ENCODE measurements around the gene SLC15A3. TPM values are rescaled to one million over a fixed set of nuclear protein-coding genes. Genes with fewer than 3 reads are reported as not detected.

The SLC15A3 gene
- total RNA-seq, 1 experiment from 2014 or later, result 0.43 TPM

DNA sequence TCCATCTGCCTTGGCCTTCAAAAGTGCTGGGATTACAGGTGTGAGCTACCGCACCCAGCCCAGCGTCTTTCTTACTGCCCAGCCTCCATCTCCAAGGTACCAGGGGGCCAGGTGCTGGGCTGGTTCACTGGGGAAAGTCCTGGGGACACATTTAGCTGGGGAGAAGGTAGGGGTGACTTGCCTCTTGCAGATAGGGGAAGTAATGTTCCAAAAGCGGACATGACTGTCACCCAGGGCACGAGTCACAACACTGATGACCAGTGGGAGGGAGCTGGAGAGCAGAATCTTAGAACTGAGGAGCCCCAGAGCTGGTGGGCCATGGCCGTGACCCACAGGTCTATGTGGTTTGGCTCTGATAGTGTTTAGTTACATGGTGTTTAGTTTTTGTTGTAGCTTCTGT, 2.4 kb upstream of the SLC15A3 start:
- H3K9me3 ChIP-seq, result no peaks in the 10 kb centered on the region
- POLR2A ChIA-PET, result no interaction called here
- intact Hi-C loops (cut with micrococcal nuclease; ENCODE audit: unreplicated experiment), result no loop called here
- Mint-ChIP-seq H3K27ac (ENCODE audit: unreplicated experiment) (no peak overlapping the region), H3K36me3 (ENCODE audit: insufficient read depth, unreplicated experiment) (no peaks in the 10 kb centered on the region), H3K9me3 (ENCODE audit: unreplicated experiment) (no peaks in the 10 kb centered on the region), H3K4me3 (ENCODE audit: unreplicated experiment) (no peak overlapping the region), H3K27me3 (ENCODE audit: insufficient read depth, unreplicated experiment) (no peaks in the 10 kb centered on the region), H3K4me1 (ENCODE audit: low read depth, unreplicated experiment) (peaks cover 13% of the 10 kb centered on the region)
- no peak for DNase-seq
- H3K4me3 ChIP-seq (ENCODE audit: low read depth, low read length), result no peak overlapping the region
- no peaks in the 10 kb centered on the region for H3K27me3 ChIP-seq (replicated peaks; ENCODE audit: control insufficient read depth, insufficient read depth, low read length)
- no peaks in the 10 kb centered on the region for H3K36me3 ChIP-seq (ENCODE audit: control insufficient read depth, insufficient read depth, low read length)
- CTCF ChIA-PET, result no interaction called here
- BruUV-seq (replicated peaks), result no TSS peak
- TF ChIP-seq, protein P1, sequence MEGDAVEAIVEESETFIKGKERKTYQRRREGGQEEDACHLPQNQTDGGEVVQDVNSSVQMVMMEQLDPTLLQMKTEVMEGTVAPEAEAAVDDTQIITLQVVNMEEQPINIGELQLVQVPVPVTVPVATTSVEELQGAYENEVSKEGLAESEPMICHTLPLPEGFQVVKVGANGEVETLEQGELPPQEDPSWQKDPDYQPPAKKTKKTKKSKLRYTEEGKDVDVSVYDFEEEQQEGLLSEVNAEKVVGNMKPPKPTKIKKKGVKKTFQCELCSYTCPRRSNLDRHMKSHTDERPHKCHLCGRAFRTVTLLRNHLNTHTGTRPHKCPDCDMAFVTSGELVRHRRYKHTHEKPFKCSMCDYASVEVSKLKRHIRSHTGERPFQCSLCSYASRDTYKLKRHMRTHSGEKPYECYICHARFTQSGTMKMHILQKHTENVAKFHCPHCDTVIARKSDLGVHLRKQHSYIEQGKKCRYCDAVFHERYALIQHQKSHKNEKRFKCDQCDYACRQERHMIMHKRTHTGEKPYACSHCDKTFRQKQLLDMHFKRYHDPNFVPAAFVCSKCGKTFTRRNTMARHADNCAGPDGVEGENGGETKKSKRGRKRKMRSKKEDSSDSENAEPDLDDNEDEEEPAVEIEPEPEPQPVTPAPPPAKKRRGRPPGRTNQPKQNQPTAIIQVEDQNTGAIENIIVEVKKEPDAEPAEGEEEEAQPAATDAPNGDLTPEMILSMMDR (IDR thresholded peaks at IDR 0.05; ENCODE audit: insufficient read depth in 1 of 2, low read depth in 1 of 2, low read length in 1 of 2, severe bottlenecking in 1 of 2, unreplicated experiment in 1 of 2), result no peak
- peaks cover 6% of the 10 kb centered on the region; the same call in 1 of the 2 replicates for H3K4me1 ChIP-seq

DNA sequence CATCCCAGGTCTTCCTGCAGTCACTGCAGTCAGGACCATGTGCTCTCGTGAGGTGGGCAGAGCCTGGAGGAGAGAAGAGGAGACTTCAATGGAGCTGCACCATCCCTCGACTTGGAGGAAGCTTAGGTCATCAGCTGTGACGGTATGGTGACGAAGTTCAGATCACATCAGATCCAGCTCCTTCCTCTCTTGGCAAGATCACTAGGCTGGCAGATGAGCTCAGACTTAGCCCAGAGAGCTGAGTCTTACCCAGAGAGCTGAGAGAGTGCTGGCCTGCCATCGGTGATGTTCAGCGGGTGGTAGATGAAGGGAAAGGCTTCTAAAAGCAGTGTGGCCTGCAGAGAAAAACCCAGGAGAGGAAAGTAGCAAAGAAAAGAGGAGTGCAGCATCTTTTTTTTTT, 1.8 kb upstream of the SLC15A3 start:
- H3K27me3 Mint-ChIP-seq (ENCODE audit: insufficient read depth, unreplicated experiment), result no peaks in the 10 kb centered on the region
- no peak for DNase-seq
- peaks cover 13% of the 10 kb centered on the region for H3K4me1 Mint-ChIP-seq (ENCODE audit: low read depth, unreplicated experiment)
- H3K9me3 Mint-ChIP-seq (ENCODE audit: unreplicated experiment), result no peaks in the 10 kb centered on the region
- ChIA-PET POLR2A (no interaction called here), CTCF (interaction anchor here (0.5 kb wide), 1 partner anchor 916 kb away, joined by 5 read pairs; no protein-coding TSS in a partner anchor)
- H3K9me3 ChIP-seq, result no peaks in the 10 kb centered on the region
- no peak overlapping the region for H3K27ac Mint-ChIP-seq (ENCODE audit: unreplicated experiment)
- no TSS peak for BruUV-seq (replicated peaks)
- H3K4me3 ChIP-seq (ENCODE audit: low read depth, low read length), result no peak overlapping the region
- H3K36me3 ChIP-seq (ENCODE audit: control insufficient read depth, insufficient read depth, low read length), result no peaks in the 10 kb centered on the region
- peaks cover 6% of the 10 kb centered on the region; the same call in 1 of the 2 replicates for H3K4me1 ChIP-seq
- intact Hi-C loops (cut with micrococcal nuclease; ENCODE audit: unreplicated experiment), result no loop called here
- H3K36me3 Mint-ChIP-seq (ENCODE audit: insufficient read depth, unreplicated experiment), result no peaks in the 10 kb centered on the region
- TF ChIP-seq, protein P1 (IDR thresholded peaks at IDR 0.05; ENCODE audit: insufficient read depth in 1 of 2, low read depth in 1 of 2, low read length in 1 of 2, severe bottlenecking in 1 of 2, unreplicated experiment in 1 of 2), result no peak
- H3K27me3 ChIP-seq (replicated peaks; ENCODE audit: control insufficient read depth, insufficient read depth, low read length), result no peaks in the 10 kb centered on the region
- H3K4me3 Mint-ChIP-seq (ENCODE audit: unreplicated experiment), result no peak overlapping the region

DNA sequence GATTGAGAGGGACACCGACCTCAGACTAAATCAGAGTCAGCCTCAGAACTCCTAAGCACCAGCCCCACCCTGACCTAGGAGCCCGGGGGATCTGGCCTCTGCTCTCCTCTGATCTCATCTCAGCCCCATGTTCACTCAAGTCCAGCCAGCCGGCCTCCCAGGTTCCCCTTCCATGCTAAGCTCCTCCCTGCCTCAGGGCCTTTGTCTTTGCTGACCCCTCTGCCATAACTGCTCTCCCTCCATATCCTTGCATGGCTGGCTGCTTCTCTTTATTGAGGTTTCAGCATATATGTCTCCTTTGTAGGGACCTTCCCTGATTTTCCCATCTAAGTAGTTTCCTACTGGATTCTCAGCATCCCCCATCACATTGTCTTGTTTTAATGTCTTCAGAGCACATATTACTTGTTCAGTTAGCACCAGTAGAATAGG, 780 bp upstream of the SLC15A3 start:
- Histone ChIP-seq H3K36me3 (ENCODE audit: control insufficient read depth, insufficient read depth, low read length) (no peaks in the 10 kb centered on the region), H3K27me3 (replicated peaks; ENCODE audit: control insufficient read depth, insufficient read depth, low read length) (no peaks in the 10 kb centered on the region), H3K9me3 (no peaks in the 10 kb centered on the region), H3K4me1 (peaks cover 6% of the 10 kb centered on the region; the same call in 1 of the 2 replicates), H3K4me3 (ENCODE audit: low read depth, low read length) (no peak overlapping the region)
- no peaks in the 10 kb centered on the region for H3K27me3 Mint-ChIP-seq (ENCODE audit: insufficient read depth, unreplicated experiment)
- intact Hi-C loops (cut with micrococcal nuclease; ENCODE audit: unreplicated experiment), result no loop called here
- ChIA-PET POLR2A (no interaction called here), CTCF (no interaction called here)
- DNase-seq, result no peak
- H3K9me3 Mint-ChIP-seq (ENCODE audit: unreplicated experiment), result no peaks in the 10 kb centered on the region
- BruUV-seq (replicated peaks), result no TSS peak
- H3K36me3 Mint-ChIP-seq (ENCODE audit: insufficient read depth, unreplicated experiment), result no peaks in the 10 kb centered on the region
- no peak overlapping the region for H3K4me3 Mint-ChIP-seq (ENCODE audit: unreplicated experiment)
- H3K4me1 Mint-ChIP-seq (ENCODE audit: low read depth, unreplicated experiment), result peaks cover 13% of the 10 kb centered on the region
- no peak overlapping the region for H3K27ac Mint-ChIP-seq (ENCODE audit: unreplicated experiment)
- TF ChIP-seq, protein P1 (IDR thresholded peaks at IDR 0.05; ENCODE audit: insufficient read depth in 1 of 2, low read depth in 1 of 2, low read length in 1 of 2, severe bottlenecking in 1 of 2, unreplicated experiment in 1 of 2), result no peak

Data from Caco-2 (cell line).